HEK293 (cell line): ENCODE results near the gene NUDT3.

Experiments used
- CTCF ChIA-PET: fragments of 350-600 bp; formaldehyde crosslinking; extraction: SDS; loops from one replicate; lab custom pipeline; 2021; ENCODE audit warnings: antibody characterized with exemption; lab: Yijun Ruan, JAX
- POLR2A ChIA-PET: fragments of 300-600 bp; formaldehyde crosslinking; extraction: SDS; loops from one replicate; lab custom pipeline; 2020; ENCODE audit warnings: antibody characterized with exemption, inconsistent platforms; lab: Yijun Ruan, JAX
- H3K27ac ChIP-seq: fragments of 200-500 bp; sonication (Bioruptor generic); 2 replicates; pipeline ENCODE4 v1.5.1; 2014; ENCODE audit warnings: low read depth, low read length, control low read depth, inconsistent platforms; ENCODE audit errors: extremely low read depth
- H3K36me3 ChIP-seq, 2 experiments: fragments of 200-500 bp in 1 of 2; sonication (Bioruptor generic) in 1 of 2; 1 replicate in 1 of 2; 2 replicates in 1 of 2; pipeline ENCODE4 v1.5.1; 2014 to 2017; ENCODE audit warnings: inconsistent platforms in 2 of 2, low read length in 2 of 2; ENCODE audit not compliant: control insufficient read depth in 2 of 2, insufficient read depth in 1 of 2
- H3K4me1 ChIP-seq: fragments of 200-500 bp; sonication (Bioruptor generic); 2 replicates; pipeline ENCODE4 v1.5.1; 2014; ENCODE audit warnings: mild to moderate bottlenecking, low read length, inconsistent platforms; ENCODE audit not compliant: control insufficient read depth, insufficient read depth
- H3K4me3 ChIP-seq: 2 replicates; pipeline ENCODE4 v1.5.1; 2011; ENCODE audit warnings: low read depth, mild to moderate bottlenecking, control low read depth, low read length, moderate library complexity
- H3K9me3 ChIP-seq: fragments of 200-500 bp; sonication (Bioruptor generic); 2 replicates; pipeline ENCODE4 v1.5.1; 2014; ENCODE audit warnings: low read depth, low read length, inconsistent platforms; ENCODE audit not compliant: control insufficient read depth, insufficient read depth
- EGR2 ChIP-seq: fragments of 450-650 bp; formaldehyde crosslinking; IDR thresholded peaks from 2 replicates; pipeline ENCODE4 v1.5.1; 2016; ENCODE audit warnings: low read depth, missing biosample characterization, missing genetic modification characterization
- GLIS2 ChIP-seq: fragments of 450-650 bp; formaldehyde crosslinking; IDR thresholded peaks from 2 replicates; pipeline ENCODE4 v1.5.1; 2016; ENCODE audit warnings: missing biosample characterization, missing genetic modification characterization
- OVOL3 ChIP-seq: fragments of 450-650 bp; formaldehyde crosslinking; IDR thresholded peaks from 2 replicates; pipeline ENCODE4 v1.5.1; 2016; ENCODE audit warnings: missing biosample characterization, missing genetic modification characterization
- REPIN1 ChIP-seq: fragments of 450-650 bp; formaldehyde crosslinking; IDR thresholded peaks from 2 replicates; pipeline ENCODE4 v1.5.1; 2017; ENCODE audit warnings: missing biosample characterization, missing genetic modification characterization, low read depth
- ZBTB21 ChIP-seq: fragments of 450-650 bp; formaldehyde crosslinking; IDR thresholded peaks from 2 replicates; pipeline ENCODE4 v1.5.1; 2017; ENCODE audit warnings: missing biosample characterization, missing genetic modification characterization
- ZFHX2 ChIP-seq: fragments of 450-650 bp; formaldehyde crosslinking; conservative IDR thresholded peaks from 2 replicates; pipeline ENCODE4 v1.5.1; 2016; ENCODE audit warnings: missing biosample characterization, missing genetic modification characterization
- ZNF184 ChIP-seq: fragments of 450-650 bp; IDR thresholded peaks from 2 replicates; pipeline ENCODE4 v1.5.1; 2018; ENCODE audit warnings: missing biosample characterization, mild to moderate bottlenecking, missing genetic modification characterization
- ZNF2 ChIP-seq: fragments of 450-650 bp; formaldehyde crosslinking; IDR thresholded peaks from 2 replicates; pipeline ENCODE4 v1.5.1; 2016; ENCODE audit warnings: missing biosample characterization, missing genetic modification characterization
- ZNF529 ChIP-seq: fragments of 450-650 bp; formaldehyde crosslinking; IDR thresholded peaks from 2 replicates; pipeline ENCODE4 v1.5.1; 2017; ENCODE audit warnings: missing genetic modification characterization, missing biosample characterization; ENCODE audit not compliant: insufficient replicate concordance
- ZNF585B ChIP-seq: fragments of 450-650 bp; formaldehyde crosslinking; IDR thresholded peaks from 2 replicates; pipeline ENCODE4 v1.5.1; 2016; ENCODE audit warnings: missing biosample characterization, missing genetic modification characterization
- ZNF629 ChIP-seq: fragments of 450-650 bp; formaldehyde crosslinking; IDR thresholded peaks from 2 replicates; pipeline ENCODE4 v1.5.1; 2017; ENCODE audit warnings: missing biosample characterization, missing genetic modification characterization
- ZSCAN23 ChIP-seq: fragments of 450-650 bp; formaldehyde crosslinking; IDR thresholded peaks from 2 replicates; pipeline ENCODE4 v1.5.1; 2016; ENCODE audit warnings: missing biosample characterization, missing genetic modification characterization
- TF ChIP-seq, protein P1 (sequence below): fragments of 450-650 bp; formaldehyde crosslinking; IDR thresholded peaks from 2 replicates; pipeline ENCODE4 v1.5.1; 2016; ENCODE audit warnings: missing biosample characterization, missing genetic modification characterization
- TF ChIP-seq, protein P2 (sequence below): fragments of 450-650 bp; formaldehyde crosslinking; IDR thresholded peaks from 2 replicates; pipeline ENCODE4 v1.5.1; 2017; ENCODE audit warnings: missing biosample characterization, missing genetic modification characterization
- TF ChIP-seq, protein P3 (sequence below): fragments of 450-650 bp; formaldehyde crosslinking; IDR thresholded peaks from 2 replicates; pipeline ENCODE4 v1.5.1; 2016; ENCODE audit warnings: missing biosample characterization, missing genetic modification characterization
- TF ChIP-seq, protein P4 (sequence below): fragments of 450-650 bp; formaldehyde crosslinking; IDR thresholded peaks from 2 replicates; pipeline ENCODE4 v1.5.1; 2017; ENCODE audit warnings: missing biosample characterization, missing genetic modification characterization

The NUDT3 gene

DNA sequence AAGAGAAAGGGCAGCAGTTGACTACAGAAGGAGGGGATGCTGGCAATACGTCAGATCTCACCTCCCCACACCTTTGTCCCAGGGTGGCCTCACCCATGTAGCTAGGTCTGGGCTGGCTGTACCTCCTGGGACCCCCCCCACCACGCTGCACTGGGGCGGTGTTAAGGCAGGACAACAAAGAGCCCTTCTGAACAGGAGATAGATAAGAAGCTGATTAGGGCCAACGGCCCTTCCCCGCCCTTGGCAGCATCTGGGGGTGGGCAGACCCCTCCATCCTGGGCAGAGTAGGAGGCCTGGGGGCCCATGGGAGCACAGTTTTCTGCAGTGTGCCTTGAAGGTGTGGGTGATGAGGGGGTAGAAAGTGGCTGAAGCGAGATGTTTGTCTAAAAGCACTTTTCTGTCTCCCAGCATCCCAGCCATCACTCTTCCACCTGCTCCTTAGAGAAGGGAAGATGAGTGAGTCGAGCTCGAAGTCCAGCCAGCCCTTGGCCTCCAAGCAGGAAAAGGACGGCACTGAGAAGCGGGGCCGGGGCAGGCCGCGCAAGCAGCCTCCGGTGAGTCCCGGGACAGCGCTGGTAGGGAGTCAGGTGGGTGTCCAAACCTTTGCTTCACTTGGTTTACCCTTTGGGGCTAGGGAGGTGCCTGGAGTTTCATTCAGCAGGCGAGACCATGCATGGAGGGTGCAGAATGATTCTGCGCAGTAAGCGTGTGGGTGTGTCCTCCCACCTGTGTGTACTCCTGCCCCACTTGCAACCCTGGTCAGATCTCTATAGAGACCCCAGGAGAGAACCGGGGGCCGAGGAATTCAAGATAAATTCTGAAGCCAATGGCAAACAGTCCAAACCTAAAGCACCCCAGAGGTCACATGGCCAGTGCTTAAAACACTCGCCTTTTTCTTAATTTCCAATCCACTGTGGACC, 151.9 kb downstream of the NUDT3 start:
- peaks cover 6% of the 10 kb centered on the region; the same call in 1 of the 2 replicates for H3K4me1 ChIP-seq
- CTCF ChIA-PET: interaction anchor here (0.6 to 1.3 kb wide), 4 partner anchors 9 to 145 kb away, joined by 3 to 4 read pairs (median 4); no protein-coding TSS in a partner anchor
- POLR2A ChIA-PET: no interaction called here
- no peak for TF ChIP-seq REPIN1 (tag by site-specific recombination)
- TF ChIP-seq, protein P1, sequence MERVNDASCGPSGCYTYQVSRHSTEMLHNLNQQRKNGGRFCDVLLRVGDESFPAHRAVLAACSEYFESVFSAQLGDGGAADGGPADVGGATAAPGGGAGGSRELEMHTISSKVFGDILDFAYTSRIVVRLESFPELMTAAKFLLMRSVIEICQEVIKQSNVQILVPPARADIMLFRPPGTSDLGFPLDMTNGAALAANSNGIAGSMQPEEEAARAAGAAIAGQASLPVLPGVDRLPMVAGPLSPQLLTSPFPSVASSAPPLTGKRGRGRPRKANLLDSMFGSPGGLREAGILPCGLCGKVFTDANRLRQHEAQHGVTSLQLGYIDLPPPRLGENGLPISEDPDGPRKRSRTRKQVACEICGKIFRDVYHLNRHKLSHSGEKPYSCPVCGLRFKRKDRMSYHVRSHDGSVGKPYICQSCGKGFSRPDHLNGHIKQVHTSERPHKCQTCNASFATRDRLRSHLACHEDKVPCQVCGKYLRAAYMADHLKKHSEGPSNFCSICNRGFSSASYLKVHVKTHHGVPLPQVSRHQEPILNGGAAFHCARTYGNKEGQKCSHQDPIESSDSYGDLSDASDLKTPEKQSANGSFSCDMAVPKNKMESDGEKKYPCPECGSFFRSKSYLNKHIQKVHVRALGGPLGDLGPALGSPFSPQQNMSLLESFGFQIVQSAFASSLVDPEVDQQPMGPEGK (tag by site-specific recombination): 0 out of 2 replicates have a peak, but pooled peaks have one; percentile 12
- no peak for TF ChIP-seq ZSCAN23 (tag by site-specific recombination)
- TF ChIP-seq, protein P2, sequence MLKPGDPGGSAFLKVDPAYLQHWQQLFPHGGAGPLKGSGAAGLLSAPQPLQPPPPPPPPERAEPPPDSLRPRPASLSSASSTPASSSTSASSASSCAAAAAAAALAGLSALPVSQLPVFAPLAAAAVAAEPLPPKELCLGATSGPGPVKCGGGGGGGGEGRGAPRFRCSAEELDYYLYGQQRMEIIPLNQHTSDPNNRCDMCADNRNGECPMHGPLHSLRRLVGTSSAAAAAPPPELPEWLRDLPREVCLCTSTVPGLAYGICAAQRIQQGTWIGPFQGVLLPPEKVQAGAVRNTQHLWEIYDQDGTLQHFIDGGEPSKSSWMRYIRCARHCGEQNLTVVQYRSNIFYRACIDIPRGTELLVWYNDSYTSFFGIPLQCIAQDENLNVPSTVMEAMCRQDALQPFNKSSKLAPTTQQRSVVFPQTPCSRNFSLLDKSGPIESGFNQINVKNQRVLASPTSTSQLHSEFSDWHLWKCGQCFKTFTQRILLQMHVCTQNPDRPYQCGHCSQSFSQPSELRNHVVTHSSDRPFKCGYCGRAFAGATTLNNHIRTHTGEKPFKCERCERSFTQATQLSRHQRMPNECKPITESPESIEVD: no peak
- TF ChIP-seq GLIS2 (tag by site-specific recombination): peak; percentile 38; the same call in 1 of the 2 replicates
- no peak for TF ChIP-seq ZNF529
- no peak for TF ChIP-seq ZNF2 (tag by site-specific recombination)
- peak; percentile 86 for TF ChIP-seq ZNF184 (tag by site-specific recombination)
- TF ChIP-seq EGR2: 0 out of 2 replicates have a peak, but pooled peaks have one; percentile 62
- TF ChIP-seq ZNF629 (tag by site-specific recombination): no peak
- TF ChIP-seq, protein P3, sequence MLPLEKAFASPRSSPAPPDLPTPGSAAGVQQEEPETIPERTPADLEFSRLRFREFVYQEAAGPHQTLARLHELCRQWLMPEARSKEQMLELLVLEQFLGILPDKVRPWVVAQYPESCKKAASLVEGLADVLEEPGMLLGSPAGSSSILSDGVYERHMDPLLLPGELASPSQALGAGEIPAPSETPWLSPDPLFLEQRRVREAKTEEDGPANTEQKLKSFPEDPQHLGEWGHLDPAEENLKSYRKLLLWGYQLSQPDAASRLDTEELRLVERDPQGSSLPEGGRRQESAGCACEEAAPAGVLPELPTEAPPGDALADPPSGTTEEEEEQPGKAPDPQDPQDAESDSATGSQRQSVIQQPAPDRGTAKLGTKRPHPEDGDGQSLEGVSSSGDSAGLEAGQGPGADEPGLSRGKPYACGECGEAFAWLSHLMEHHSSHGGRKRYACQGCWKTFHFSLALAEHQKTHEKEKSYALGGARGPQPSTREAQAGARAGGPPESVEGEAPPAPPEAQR (tag by site-specific recombination): no peak
- peak; percentile 65 for TF ChIP-seq ZFHX2
- no peak for TF ChIP-seq OVOL3 (tag by site-specific recombination)
- TF ChIP-seq ZNF585B (tag by site-specific recombination): no peak
- TF ChIP-seq, all 188 proteins: peak for 5
- Histone ChIP-seq H3K4me3 (no peak overlapping the region), H3K36me3 (peaks cover 0 to 52% of the 10 kb centered on the region in 2 experiments; a peak in 1 of 3 replicates), H3K9me3 (no peaks in the 10 kb centered on the region), H3K27ac (no peak overlapping the region)

DNA sequence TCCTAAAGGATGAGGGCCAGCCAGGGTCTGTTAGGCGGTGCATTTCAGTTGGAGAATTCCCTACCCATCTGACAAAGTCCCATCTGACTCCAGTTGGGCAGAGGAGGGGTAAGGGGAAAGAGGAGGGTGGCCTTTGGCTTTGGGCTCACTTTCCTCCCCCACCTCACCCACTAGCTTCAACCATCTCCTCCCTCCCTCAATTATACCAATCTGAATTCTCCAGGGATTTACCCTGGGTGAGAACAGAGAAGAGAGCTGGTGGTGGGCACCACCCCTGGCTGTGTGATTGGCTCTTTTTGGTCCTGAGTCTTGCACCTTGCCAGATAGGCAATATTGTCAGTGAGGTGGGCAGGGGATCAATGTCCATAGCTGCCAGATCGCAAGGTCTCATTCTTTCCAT, 152.6 kb downstream of the NUDT3 start:
- H3K4me1 ChIP-seq: peaks cover 6% of the 10 kb centered on the region; the same call in 1 of the 2 replicates

More for the DNA sequence above, 152.6 kb downstream of the NUDT3 start:
- Histone ChIP-seq H3K27ac (no peak overlapping the region), H3K4me3 (no peak overlapping the region), H3K36me3 (peaks cover 0 to 52% of the 10 kb centered on the region in 2 experiments; a peak in 1 of 3 replicates), H3K9me3 (no peaks in the 10 kb centered on the region)
- CTCF ChIA-PET: interaction anchor here (0.6 to 1.3 kb wide), 4 partner anchors 10 to 342 kb away, joined by 3 to 4 read pairs (median 4); no protein-coding TSS in a partner anchor
- TF ChIP-seq, protein P4, sequence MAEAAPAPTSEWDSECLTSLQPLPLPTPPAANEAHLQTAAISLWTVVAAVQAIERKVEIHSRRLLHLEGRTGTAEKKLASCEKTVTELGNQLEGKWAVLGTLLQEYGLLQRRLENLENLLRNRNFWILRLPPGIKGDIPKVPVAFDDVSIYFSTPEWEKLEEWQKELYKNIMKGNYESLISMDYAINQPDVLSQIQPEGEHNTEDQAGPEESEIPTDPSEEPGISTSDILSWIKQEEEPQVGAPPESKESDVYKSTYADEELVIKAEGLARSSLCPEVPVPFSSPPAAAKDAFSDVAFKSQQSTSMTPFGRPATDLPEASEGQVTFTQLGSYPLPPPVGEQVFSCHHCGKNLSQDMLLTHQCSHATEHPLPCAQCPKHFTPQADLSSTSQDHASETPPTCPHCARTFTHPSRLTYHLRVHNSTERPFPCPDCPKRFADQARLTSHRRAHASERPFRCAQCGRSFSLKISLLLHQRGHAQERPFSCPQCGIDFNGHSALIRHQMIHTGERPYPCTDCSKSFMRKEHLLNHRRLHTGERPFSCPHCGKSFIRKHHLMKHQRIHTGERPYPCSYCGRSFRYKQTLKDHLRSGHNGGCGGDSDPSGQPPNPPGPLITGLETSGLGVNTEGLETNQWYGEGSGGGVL (tag by site-specific recombination): peak; percentile 41
- TF ChIP-seq ZBTB21 (tag by site-specific recombination): no peak
- TF ChIP-seq EGR2: peak; percentile 35; the same call in 1 of the 2 replicates
- TF ChIP-seq, all 188 proteins: peak for 2
- POLR2A ChIA-PET: no interaction called here
